Osteocyte (in vitro differentiated cells): ENCODE results near the gene KRT3. TPM values are rescaled to one million over a fixed set of nuclear protein-coding genes. Genes with fewer than 3 reads are reported as not detected.

Experiments used
- DNase-seq: peaks from one replicate; pipeline ENCODE4 v3.0.0; 2021; ENCODE audit warnings: mixed read lengths; ENCODE audit not compliant: unreplicated experiment; ENCODE audit errors: extremely low spot score
- H3K27ac Mint-ChIP-seq: one replicate; pipeline ENCODE4 v1.8.0; 2021; ENCODE audit warnings: mild to moderate bottlenecking, mixed read lengths; ENCODE audit not compliant: unreplicated experiment
- H3K27me3 Mint-ChIP-seq: one replicate; pipeline ENCODE4 v1.8.0; 2021; ENCODE audit warnings: mixed read lengths; ENCODE audit not compliant: unreplicated experiment
- H3K36me3 Mint-ChIP-seq: one replicate; pipeline ENCODE4 v1.8.0; 2021; ENCODE audit warnings: mixed read lengths; ENCODE audit not compliant: unreplicated experiment
- H3K4me1 Mint-ChIP-seq: one replicate; pipeline ENCODE4 v1.8.0; 2021; ENCODE audit warnings: mixed read lengths; ENCODE audit not compliant: unreplicated experiment
- H3K4me3 Mint-ChIP-seq: one replicate; pipeline ENCODE4 v1.8.0; 2021; ENCODE audit warnings: mild to moderate bottlenecking, moderate library complexity, mixed read lengths; ENCODE audit not compliant: unreplicated experiment
- H3K9me3 Mint-ChIP-seq: one replicate; pipeline ENCODE4 v1.8.0; 2021; ENCODE audit warnings: mixed read lengths; ENCODE audit not compliant: unreplicated experiment
- total RNA-seq: library from RNA; stranded (reverse); gene quantifications from 2 replicates; pipeline ENCODE4 v1.2.1, GENCODE V29; 2021
- TF ChIP-seq, protein P1 (sequence below): fragments of 200-600 bp; sonication (generic); IDR thresholded peaks from 2 replicates; pipeline ENCODE4 v1.5.0; 2021; ENCODE audit warnings: antibody characterized with exemption, mild to moderate bottlenecking, moderate library complexity

Gene KRT3
- total RNA-seq, 1 donor from 2014 or later, result not detected

DNA sequence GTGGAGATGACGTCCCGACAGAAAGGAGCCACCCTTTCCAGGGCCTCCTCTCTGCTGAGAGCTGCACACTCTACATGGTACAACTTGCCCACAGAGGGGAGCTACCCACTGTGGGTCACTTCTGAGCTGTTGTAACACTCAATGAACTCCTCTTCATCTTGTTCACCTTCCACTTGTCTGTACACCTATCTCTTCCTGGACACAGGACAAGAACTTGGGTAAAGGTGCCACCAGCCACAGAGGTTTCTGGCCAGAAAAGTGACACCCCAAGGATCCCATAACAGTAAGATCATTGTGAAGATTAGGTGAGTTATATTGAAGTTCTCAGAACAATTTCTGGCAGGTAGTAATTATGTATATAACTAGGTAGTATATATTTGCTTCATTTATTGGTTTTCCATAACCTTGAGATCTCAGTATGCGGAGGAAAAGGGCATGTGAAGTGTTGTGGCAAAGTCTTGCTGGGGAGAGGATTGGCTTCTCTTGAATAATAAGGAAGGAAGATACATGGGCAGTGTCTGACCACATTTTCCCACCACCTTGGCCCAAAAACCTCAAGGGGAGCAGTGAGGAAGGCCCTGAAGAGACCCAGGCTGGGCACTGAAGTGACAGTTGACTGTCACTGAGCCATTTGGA is 53.0 kb downstream of the KRT3 start:
- H3K27me3 Mint-ChIP-seq, result peaks cover 9% of the 10 kb centered on the region
- H3K36me3 Mint-ChIP-seq, result no peaks in the 10 kb centered on the region
- no peak overlapping the region for H3K4me3 Mint-ChIP-seq
- H3K4me1 Mint-ChIP-seq, result no peaks in the 10 kb centered on the region
- TF ChIP-seq, protein P1, sequence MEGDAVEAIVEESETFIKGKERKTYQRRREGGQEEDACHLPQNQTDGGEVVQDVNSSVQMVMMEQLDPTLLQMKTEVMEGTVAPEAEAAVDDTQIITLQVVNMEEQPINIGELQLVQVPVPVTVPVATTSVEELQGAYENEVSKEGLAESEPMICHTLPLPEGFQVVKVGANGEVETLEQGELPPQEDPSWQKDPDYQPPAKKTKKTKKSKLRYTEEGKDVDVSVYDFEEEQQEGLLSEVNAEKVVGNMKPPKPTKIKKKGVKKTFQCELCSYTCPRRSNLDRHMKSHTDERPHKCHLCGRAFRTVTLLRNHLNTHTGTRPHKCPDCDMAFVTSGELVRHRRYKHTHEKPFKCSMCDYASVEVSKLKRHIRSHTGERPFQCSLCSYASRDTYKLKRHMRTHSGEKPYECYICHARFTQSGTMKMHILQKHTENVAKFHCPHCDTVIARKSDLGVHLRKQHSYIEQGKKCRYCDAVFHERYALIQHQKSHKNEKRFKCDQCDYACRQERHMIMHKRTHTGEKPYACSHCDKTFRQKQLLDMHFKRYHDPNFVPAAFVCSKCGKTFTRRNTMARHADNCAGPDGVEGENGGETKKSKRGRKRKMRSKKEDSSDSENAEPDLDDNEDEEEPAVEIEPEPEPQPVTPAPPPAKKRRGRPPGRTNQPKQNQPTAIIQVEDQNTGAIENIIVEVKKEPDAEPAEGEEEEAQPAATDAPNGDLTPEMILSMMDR, result no peak
- no peak overlapping the region for H3K27ac Mint-ChIP-seq
- DNase-seq, result no peak
- no peaks in the 10 kb centered on the region for H3K9me3 Mint-ChIP-seq

GRCh38 chr12:52742196-52742580 is 53.7 kb downstream of the KRT3 start:
- no peak overlapping the region for H3K4me3 Mint-ChIP-seq
- peaks cover 9% of the 10 kb centered on the region for H3K27me3 Mint-ChIP-seq
- H3K36me3 Mint-ChIP-seq, result no peaks in the 10 kb centered on the region
- TF ChIP-seq, protein P1, result no peak
- H3K4me1 Mint-ChIP-seq, result no peaks in the 10 kb centered on the region
- H3K27ac Mint-ChIP-seq, result no peak overlapping the region
- no peaks in the 10 kb centered on the region for H3K9me3 Mint-ChIP-seq
- DNase-seq, result no peak

- Mint-ChIP-seq H3K9me3 (no peaks in the 10 kb centered on the region), H3K36me3 (no peaks in the 10 kb centered on the region), H3K27me3 (peaks cover 9% of the 10 kb centered on the region), H3K4me1 (no peaks in the 10 kb centered on the region), H3K4me3 (no peak overlapping the region), H3K27ac (no peak overlapping the region)
- no peak for DNase-seq
- TF ChIP-seq, protein P1, result no peak
These were observed 54.3 kb downstream of the KRT3 start for GRCh38 chr12:52741375-52742195.

DNA sequence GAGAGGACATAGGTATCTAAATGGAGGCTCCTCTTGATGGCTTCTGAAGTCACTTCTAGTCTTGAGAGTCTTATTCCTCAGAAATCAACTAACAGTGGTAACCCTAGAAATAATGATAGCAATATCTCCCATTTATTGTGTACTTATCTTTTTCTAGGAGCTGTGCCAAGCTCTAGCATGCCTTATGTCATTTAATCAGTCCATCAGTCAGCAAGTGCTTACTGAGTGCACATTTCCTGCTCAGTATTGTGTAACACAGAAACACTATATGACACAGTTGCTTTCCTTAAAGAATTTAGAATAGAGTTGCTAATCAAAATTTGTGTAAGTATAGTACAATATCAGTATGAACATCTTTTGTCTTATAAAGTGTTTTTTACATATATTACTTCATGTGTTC is 55.3 kb downstream of the KRT3 start:
- no peak for DNase-seq
- H3K4me1 Mint-ChIP-seq, result no peaks in the 10 kb centered on the region
- no peaks in the 10 kb centered on the region for H3K36me3 Mint-ChIP-seq

GRCh38 chr12:52739963-52740362 is 56.0 kb downstream of the KRT3 start:
- Mint-ChIP-seq H3K4me1 (no peaks in the 10 kb centered on the region), H3K27ac (no peak overlapping the region), H3K27me3 (peaks cover 5% of the 10 kb centered on the region), H3K36me3 (no peaks in the 10 kb centered on the region), H3K4me3 (no peak overlapping the region), H3K9me3 (no peaks in the 10 kb centered on the region)
- no peak for DNase-seq
- TF ChIP-seq, protein P1, result no peak

More for the DNA sequence above, 55.3 kb downstream of the KRT3 start:
- H3K27ac Mint-ChIP-seq, result no peak overlapping the region
- no peak overlapping the region for H3K4me3 Mint-ChIP-seq
- TF ChIP-seq, protein P1, result no peak
- peaks cover 5% of the 10 kb centered on the region for H3K27me3 Mint-ChIP-seq
- no peaks in the 10 kb centered on the region for H3K9me3 Mint-ChIP-seq
